Colonic mucosa (tissue), 4 donors: ENCODE results near the gene TSPAN9. TPM values are rescaled to one million over a fixed set of nuclear protein-coding genes. Genes with fewer than 3 reads are reported as not detected.

ENCODE experiments used
- DNase-seq: peaks from one replicate; pipeline ENCODE4 v3.0.0-alpha.2; 2020
- H3K27ac ChIP-seq: fragments of 200-600 bp; one replicate; pipeline ENCODE4 v1.8.0; 2021
- H3K27me3 ChIP-seq: fragments of 200-600 bp; one replicate; pipeline ENCODE4 v1.8.0; 2021
- H3K36me3 ChIP-seq: fragments of 200-600 bp; one replicate; pipeline ENCODE4 v1.8.0; 2021
- H3K4me1 ChIP-seq: fragments of 200-600 bp; one replicate; pipeline ENCODE4 v1.8.0; 2021; ENCODE audit warnings: mild to moderate bottlenecking
- H3K4me3 ChIP-seq: fragments of 200-600 bp; one replicate; pipeline ENCODE4 v1.8.0; 2021
- H3K9ac ChIP-seq, 2 donors: one replicate each; pipeline ENCODE4 v1.7.0; 2013; ENCODE audit warnings: control low read depth in 2 of 2, low read depth in 2 of 2, low read length in 2 of 2
- H3K9me3 ChIP-seq: fragments of 200-600 bp; one replicate; pipeline ENCODE4 v1.8.0; 2021
- intact Hi-C: fragments of 100-400 bp; cut with DNase I; formaldehyde crosslinking; loops from one replicate; pipeline ENCODE4 v1.14.1; 2022
- total RNA-seq, 2 donors: library from RNA; stranded (reverse); fragmentation: NEBNext Ultra II Directional in 1 of 2; extraction: Animal tissue kit (Norgen Biotek cat#: 25700) in 1 of 2; gene quantifications; one replicate each; pipeline ENCODE4 v1.2.1, GENCODE V29; 2021
- TF ChIP-seq, protein P1 (sequence below): fragments of 200-600 bp; IDR thresholded peaks from one replicate; pipeline ENCODE4 v1.8.0; 2022; ENCODE audit warnings: antibody characterized with exemption, mild to moderate bottlenecking
- donor health status: healthy.
- donor health status: DM: no; HTN: no; CAD: no.
- donor health status: DM: no; HTN: no; CAD: no.

The TSPAN9 gene
- total RNA-seq, 2 donors from 2014 or later: 4.7 to 9.9 TPM

- TF ChIP-seq, protein P1, sequence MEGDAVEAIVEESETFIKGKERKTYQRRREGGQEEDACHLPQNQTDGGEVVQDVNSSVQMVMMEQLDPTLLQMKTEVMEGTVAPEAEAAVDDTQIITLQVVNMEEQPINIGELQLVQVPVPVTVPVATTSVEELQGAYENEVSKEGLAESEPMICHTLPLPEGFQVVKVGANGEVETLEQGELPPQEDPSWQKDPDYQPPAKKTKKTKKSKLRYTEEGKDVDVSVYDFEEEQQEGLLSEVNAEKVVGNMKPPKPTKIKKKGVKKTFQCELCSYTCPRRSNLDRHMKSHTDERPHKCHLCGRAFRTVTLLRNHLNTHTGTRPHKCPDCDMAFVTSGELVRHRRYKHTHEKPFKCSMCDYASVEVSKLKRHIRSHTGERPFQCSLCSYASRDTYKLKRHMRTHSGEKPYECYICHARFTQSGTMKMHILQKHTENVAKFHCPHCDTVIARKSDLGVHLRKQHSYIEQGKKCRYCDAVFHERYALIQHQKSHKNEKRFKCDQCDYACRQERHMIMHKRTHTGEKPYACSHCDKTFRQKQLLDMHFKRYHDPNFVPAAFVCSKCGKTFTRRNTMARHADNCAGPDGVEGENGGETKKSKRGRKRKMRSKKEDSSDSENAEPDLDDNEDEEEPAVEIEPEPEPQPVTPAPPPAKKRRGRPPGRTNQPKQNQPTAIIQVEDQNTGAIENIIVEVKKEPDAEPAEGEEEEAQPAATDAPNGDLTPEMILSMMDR: no peak
- intact Hi-C loops: no loop called here
- H3K27ac ChIP-seq: no peak overlapping the region
- DNase-seq: no peak
- no peaks in the 10 kb centered on the region for H3K9me3 ChIP-seq
- H3K36me3 ChIP-seq: no peaks in the 10 kb centered on the region
- no peaks in the 10 kb centered on the region for H3K4me1 ChIP-seq
- H3K27me3 ChIP-seq: no peaks in the 10 kb centered on the region
- no peak overlapping the region for H3K9ac ChIP-seq
- no peak overlapping the region for H3K4me3 ChIP-seq
Observed at GRCh38 chr12:3192221-3192620, 115.0 kb downstream of the TSPAN9 start.

GRCh38 chr12:3193131-3193530 lies 116.0 kb downstream of the TSPAN9 start:
- no peaks in the 10 kb centered on the region for H3K4me1 ChIP-seq
- TF ChIP-seq, protein P1: no peak
- intact Hi-C loops: no loop called here
- H3K4me3 ChIP-seq: no peak overlapping the region
- no peak overlapping the region for H3K27ac ChIP-seq
- H3K9me3 ChIP-seq: no peaks in the 10 kb centered on the region
- H3K9ac ChIP-seq: no peak overlapping the region
- no peaks in the 10 kb centered on the region for H3K27me3 ChIP-seq
- no peak for DNase-seq
- no peaks in the 10 kb centered on the region for H3K36me3 ChIP-seq

DNA sequence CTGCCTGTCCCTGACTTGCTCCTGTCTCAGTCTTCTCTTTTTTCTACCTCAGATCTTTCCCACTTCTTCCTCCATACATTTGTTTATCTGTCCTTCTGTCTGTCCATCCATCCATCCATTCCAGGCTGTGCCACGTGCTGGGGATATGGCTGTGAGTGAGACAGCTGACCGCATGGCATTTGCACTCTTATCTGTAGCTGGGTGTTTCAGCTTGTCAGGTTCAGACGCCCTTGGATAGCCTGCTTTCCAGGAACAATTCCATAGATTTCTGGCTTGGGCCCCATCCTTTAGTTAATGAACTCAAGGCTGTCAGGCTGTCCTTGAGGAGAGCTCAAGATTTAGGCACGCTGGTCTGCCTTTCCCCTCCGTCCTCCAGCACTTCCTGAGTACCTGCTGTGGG lies 116.6 kb downstream of the TSPAN9 start:
- intact Hi-C loops: no loop called here
- no peak overlapping the region for H3K9ac ChIP-seq

DNA sequence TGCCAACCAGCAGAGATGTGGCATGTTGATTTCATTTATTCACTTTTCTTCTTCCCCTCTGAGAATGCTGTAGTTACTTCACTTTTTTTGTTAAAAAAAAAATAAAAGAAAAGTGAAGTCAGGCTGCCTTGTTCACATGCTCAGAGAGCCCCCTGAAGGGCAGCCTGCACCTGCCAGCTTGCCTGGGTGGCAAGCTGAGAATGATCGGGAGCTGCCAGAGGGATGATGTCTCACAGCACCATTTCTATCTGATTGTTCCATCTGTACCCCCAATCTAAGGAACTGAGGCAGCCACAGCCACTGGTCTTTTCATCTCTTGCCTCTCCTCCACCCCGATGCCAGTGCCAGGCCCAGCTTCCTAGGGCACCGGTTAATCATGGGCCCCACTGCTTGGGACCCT lies 118.2 kb downstream of the TSPAN9 start:
- Histone ChIP-seq H3K9me3 (no peaks in the 10 kb centered on the region), H3K36me3 (no peaks in the 10 kb centered on the region), H3K27me3 (peaks cover 9% of the 10 kb centered on the region), H3K27ac (no peak overlapping the region), H3K4me3 (no peak overlapping the region), H3K9ac (no peak overlapping the region), H3K4me1 (peaks cover 3% of the 10 kb centered on the region)
- no peak for DNase-seq
- TF ChIP-seq, protein P1: no peak
- intact Hi-C loops: no loop called here

More for the DNA sequence above, 116.6 kb downstream of the TSPAN9 start:
- Histone ChIP-seq H3K9me3 (no peaks in the 10 kb centered on the region), H3K36me3 (no peaks in the 10 kb centered on the region), H3K4me1 (no peaks in the 10 kb centered on the region), H3K27me3 (no peaks in the 10 kb centered on the region), H3K4me3 (no peak overlapping the region), H3K27ac (no peak overlapping the region)
- TF ChIP-seq, protein P1: no peak
- DNase-seq: no peak

DNA sequence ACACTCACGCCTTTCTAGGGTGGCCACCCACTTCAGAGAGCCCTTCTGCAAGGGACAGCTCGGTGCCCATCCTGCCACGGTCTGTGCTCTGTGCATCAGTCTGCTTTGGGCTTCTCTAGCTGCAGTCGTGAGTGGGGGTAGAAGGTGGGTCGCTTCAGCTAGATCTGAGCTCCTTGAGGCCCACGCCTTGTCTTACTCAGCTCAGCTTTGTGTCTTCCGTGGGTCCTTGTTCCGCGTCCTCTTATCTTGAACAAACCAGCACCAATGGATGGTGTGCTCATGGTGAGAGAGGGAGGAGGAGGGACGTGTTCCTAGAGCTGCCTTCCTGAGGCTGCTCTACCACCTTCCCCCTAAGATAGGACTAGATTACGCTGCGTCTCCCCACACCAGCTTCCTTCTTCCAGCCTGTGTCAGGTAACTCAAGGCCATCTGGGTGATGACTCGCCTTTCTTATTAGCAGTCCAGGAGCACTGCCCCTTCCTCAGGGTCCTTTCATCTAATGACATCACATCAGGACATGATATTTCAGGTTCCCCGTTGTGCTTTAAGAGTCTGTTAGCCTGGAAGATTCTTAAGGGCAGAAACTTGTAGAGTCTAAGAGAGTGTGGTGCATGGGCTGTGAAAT lies 118.8 kb downstream of the TSPAN9 start:
- DNase-seq: no peak
- H3K36me3 ChIP-seq: no peaks in the 10 kb centered on the region
- no peak overlapping the region for H3K27ac ChIP-seq
- no peak overlapping the region for H3K9ac ChIP-seq
- no peaks in the 10 kb centered on the region for H3K9me3 ChIP-seq
- TF ChIP-seq, protein P1: no peak
- intact Hi-C loops: no loop called here
- H3K4me3 ChIP-seq: no peak overlapping the region
- peaks cover 15% of the 10 kb centered on the region for H3K27me3 ChIP-seq
- H3K4me1 ChIP-seq: peaks cover 3% of the 10 kb centered on the region
